Pancreas (tissue), 10 donors: ENCODE results near the gene MANF. TPM values are rescaled to one million over a fixed set of nuclear protein-coding genes. Genes with fewer than 3 reads are reported as not detected.

ENCODE experiments used
- ATAC-seq, 4 donors: fragments of 200-7000 bp; cut with Tn5 transposase; one replicate each; pipeline versions ENCODE4 v1.8.0 to v1.9.1; 2020; ENCODE audit warnings: mild to moderate bottlenecking in 4 of 4, moderate library complexity in 4 of 4
- DNase-seq, 6 donors: peaks; one replicate each; pipeline ENCODE4 v3.0.0-alpha.2; 2020
- FAIRE-seq: peaks from 2 replicates; lab custom pipeline; 2012; peaks lifted over from hg19 to GRCh38; lab: Jason Lieb, UNC
- H3K27ac ChIP-seq, 4 donors: fragments of 200-600 bp; sonication (generic); 1 replicate in 3 of 4; 2 replicates in 1 of 4; pipeline versions ENCODE4 v1.5.0 to v1.8.0; 2020
- H3K27me3 ChIP-seq, 4 donors: fragments of 200-600 bp; one replicate each; pipeline ENCODE4 v1.8.0; 2021
- H3K36me3 ChIP-seq, 3 donors: fragments of 200-600 bp; sonication (generic) in 1 of 3; one replicate each; pipeline versions ENCODE4 v1.5.0 to v1.8.0; 2020 to 2021
- H3K4me1 ChIP-seq, 3 donors: fragments of 200-600 bp; one replicate each; pipeline ENCODE4 v1.8.0; 2021
- H3K4me3 ChIP-seq, 4 donors: fragments of 200-600 bp; sonication (generic) in 2 of 4; one replicate each; pipeline versions ENCODE4 v1.5.0 to v1.8.0; 2020 to 2021
- H3K9me3 ChIP-seq, 4 donors: fragments of 200-600 bp; one replicate each; pipeline ENCODE4 v1.8.0; 2021
- WGBS, 2 donors: extraction: QIAGEN DNeasy Blood & Tissue Kit; methylation state at CpG; one replicate each; pipeline ENCODE4 v1.1.7; 2013; 5-methylcytosine and 5-hydroxymethylcytosine counted together
- intact Hi-C, 3 donors: fragments of 100-400 bp; cut with DNase I; formaldehyde crosslinking; loops; one replicate each; pipeline versions ENCODE4 v1.11.1 to v1.14.2; 2022
- polyA plus RNA-seq, 2 donors: library from polyadenylated mRNA; stranded (reverse); fragments of 200-250 nt; gene quantifications; one replicate each; pipeline ENCODE4 v1.2.3, GENCODE V29; 2013
- total RNA-seq, 6 donors: library from RNA; stranded (reverse); fragmentation: NEBNext Ultra II Directional in 4 of 6; extraction: Animal tissue kit (Norgen Biotek cat#: 25700) in 4 of 6; gene quantifications; one replicate each; pipeline versions ENCODE4 v1.2.1 to v1.2.4, GENCODE V29; 2021 to 2023
- TF ChIP-seq, protein P1 (sequence below), 4 donors: fragments of 200-600 bp; sonication (generic) in 3 of 4; IDR thresholded peaks; one replicate each; pipeline versions ENCODE4 v1.5.0 to v1.8.0; 2021; ENCODE audit warnings: antibody characterized with exemption in 4 of 4
- donor health status: healthy with polysubstance abuse.
- donor health status: DM: no; HTN: no; CAD: no; lungs with moderate emphysema.
- donor health status: DM: no; HTN: no; CAD: no.
- donor health status: control.
- donor health status: control.
- donor health status: Bipolar disorder and iron deficiency.
- donor health status: DM: yes; HTN: yes; CAD: no.
- donor health status: DM: no; HTN: no; CAD: no.
- donor health status: DM: no; HTN: no; CAD: no.
- donor health status: DM: yes; HTN: yes; CAD: no.

MANF gene
- total RNA-seq (10 to 100 TPM; 30.6 to 62.2 (median 51.6) TPM), polyA plus RNA-seq (10 to 100 TPM; 34.1 to 74.4 TPM)

- WGBS, 2 donors: 0% methylated on average over 42 to 65 of the region's 65 CpGs
- ATAC-seq (peak; percentile 94 to 97 (median 96)), FAIRE-seq (peak; percentile 75), DNase-seq (peak; percentile 96 to 99 (median 98))
- no peaks in the 10 kb centered on the region for H3K9me3 ChIP-seq
- intact Hi-C loops: no loop called here
- H3K36me3 ChIP-seq: peaks cover 0 to 6% (median 0%) of the 10 kb centered on the region in 3 donors
- H3K4me3 ChIP-seq: peak within 1 kb of the TSS; percentile 68 to 88 (median 80)
- H3K27ac ChIP-seq: peak within 1 kb of the TSS; percentile 71 to 94 (median 88)
- no peaks in the 10 kb centered on the region for H3K27me3 ChIP-seq
- peaks cover 5 to 33% (median 18%) of the 10 kb centered on the region in 3 donors for H3K4me1 ChIP-seq
- TF ChIP-seq, protein P1, sequence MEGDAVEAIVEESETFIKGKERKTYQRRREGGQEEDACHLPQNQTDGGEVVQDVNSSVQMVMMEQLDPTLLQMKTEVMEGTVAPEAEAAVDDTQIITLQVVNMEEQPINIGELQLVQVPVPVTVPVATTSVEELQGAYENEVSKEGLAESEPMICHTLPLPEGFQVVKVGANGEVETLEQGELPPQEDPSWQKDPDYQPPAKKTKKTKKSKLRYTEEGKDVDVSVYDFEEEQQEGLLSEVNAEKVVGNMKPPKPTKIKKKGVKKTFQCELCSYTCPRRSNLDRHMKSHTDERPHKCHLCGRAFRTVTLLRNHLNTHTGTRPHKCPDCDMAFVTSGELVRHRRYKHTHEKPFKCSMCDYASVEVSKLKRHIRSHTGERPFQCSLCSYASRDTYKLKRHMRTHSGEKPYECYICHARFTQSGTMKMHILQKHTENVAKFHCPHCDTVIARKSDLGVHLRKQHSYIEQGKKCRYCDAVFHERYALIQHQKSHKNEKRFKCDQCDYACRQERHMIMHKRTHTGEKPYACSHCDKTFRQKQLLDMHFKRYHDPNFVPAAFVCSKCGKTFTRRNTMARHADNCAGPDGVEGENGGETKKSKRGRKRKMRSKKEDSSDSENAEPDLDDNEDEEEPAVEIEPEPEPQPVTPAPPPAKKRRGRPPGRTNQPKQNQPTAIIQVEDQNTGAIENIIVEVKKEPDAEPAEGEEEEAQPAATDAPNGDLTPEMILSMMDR (IDR thresholded peaks at IDR 0.05): no peak
These were observed at the start of gene MANF for GRCh38 chr3:51384726-51385473. TSS of gene MANF (plus strand) at chr3:51385291. CDS start at chr3:51385343, 52 bp downstream.

DNA sequence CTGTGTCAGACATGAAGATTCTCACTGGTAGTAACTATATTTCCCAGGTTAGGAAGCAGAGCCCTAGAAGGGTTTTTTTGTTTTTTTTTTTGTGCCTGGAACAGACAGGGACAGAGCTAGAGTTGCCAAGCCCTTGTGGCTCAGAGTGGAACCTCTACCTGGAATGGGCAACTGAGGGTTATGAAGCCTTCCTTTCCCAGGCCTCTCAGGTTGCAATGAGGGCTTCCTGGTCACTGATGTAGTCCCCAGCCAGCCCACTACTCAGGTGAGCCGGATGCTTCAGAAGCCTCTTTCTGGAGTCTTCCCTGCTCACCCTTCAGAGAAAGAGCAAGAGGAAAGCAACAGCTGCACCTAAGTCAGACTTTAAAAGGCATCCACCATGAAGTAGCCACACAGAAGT, 48.8 kb upstream of the MANF start:
- ATAC-seq: no peak
- no peaks in the 10 kb centered on the region for H3K36me3 ChIP-seq
- no peak for DNase-seq
- H3K27me3 ChIP-seq: no peaks in the 10 kb centered on the region
- 43 to 56% methylated on average over 1 of the region's 1 CpG for WGBS, 2 donors
- H3K4me1 ChIP-seq: no peaks in the 10 kb centered on the region
- FAIRE-seq: no peak
- H3K27ac ChIP-seq: no peak overlapping the region
- TF ChIP-seq, protein P1 (IDR thresholded peaks at IDR 0.05): no peak
- H3K9me3 ChIP-seq: no peaks in the 10 kb centered on the region
- intact Hi-C loops: no loop called here
- H3K4me3 ChIP-seq: no peak overlapping the region

DNA sequence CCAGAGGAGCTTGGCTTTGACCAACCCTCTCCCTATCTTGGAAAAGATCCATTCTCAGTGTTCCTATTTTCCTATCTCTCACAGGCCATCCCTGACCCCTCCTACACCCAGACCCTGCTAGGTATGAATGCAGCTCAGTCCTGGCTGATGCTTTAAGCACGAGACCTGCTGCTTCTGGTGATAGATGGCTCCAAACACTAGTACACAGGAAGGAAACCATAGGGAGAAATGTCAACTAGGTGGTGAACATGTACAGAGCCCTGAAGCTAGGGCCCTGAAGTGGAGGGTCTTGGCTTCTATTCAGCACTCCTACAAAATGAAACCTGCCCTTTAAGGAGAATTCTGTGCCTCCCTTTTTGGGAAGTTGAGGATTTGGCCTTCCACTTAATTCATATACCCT, 47.4 kb upstream of the MANF start:
- TF ChIP-seq, protein P1 (IDR thresholded peaks at IDR 0.05): no peak
- FAIRE-seq: no peak
- intact Hi-C loops: no loop called here
- no peak for DNase-seq
- no peak for ATAC-seq
- Histone ChIP-seq H3K4me1 (no peaks in the 10 kb centered on the region), H3K9me3 (no peaks in the 10 kb centered on the region), H3K4me3 (no peak overlapping the region), H3K27ac (no peak overlapping the region), H3K36me3 (no peaks in the 10 kb centered on the region), H3K27me3 (no peaks in the 10 kb centered on the region)
- 69 to 89% methylated on average over 1 of the region's 1 CpG for WGBS, 2 donors

DNA sequence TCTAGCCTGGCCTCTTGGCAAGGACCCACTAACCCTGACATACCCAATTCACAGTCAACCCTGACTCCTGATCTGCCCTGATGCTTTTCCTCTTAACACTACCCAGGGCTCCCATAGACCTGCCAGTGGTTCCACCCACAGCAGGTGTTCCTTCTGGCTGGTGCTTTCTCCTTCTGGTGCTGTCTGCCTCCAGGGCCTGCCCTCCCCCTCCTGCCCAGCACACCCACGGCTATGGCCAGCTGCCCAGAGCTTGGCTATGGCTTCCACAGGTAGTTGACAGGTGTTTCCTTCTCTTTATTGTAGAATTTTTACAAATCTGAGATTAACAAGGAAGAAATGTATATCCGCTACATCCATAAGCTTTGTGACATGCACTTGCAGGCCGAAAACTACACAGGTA, 46.5 kb upstream of the MANF start:
- TF ChIP-seq, protein P1 (IDR thresholded peaks at IDR 0.05): no peak
- H3K27ac ChIP-seq: no peak overlapping the region
- DNase-seq (peak in 1 of 6 donors; percentile 23), FAIRE-seq (no peak), ATAC-seq (peak in 2 of 4 donors; percentile 34 to 62)
- H3K9me3 ChIP-seq: no peaks in the 10 kb centered on the region
- no peak overlapping the region for H3K4me3 ChIP-seq
- no peaks in the 10 kb centered on the region for H3K4me1 ChIP-seq
- 71 to 73% methylated on average over 3 of the region's 3 CpGs for WGBS, 2 donors
- H3K36me3 ChIP-seq: no peaks in the 10 kb centered on the region
- H3K27me3 ChIP-seq: no peaks in the 10 kb centered on the region
- intact Hi-C loops: no loop called here
